GM19099 (cell line): ENCODE data around the gene ARHGAP10.

Experiments
- POLR2A ChIP-seq: IDR thresholded peaks from 3 replicates; pipeline ENCODE4 v1.6.1; 2011; ENCODE audit warnings: low read depth; ENCODE audit not compliant: insufficient read length; ENCODE audit errors: extremely low read depth

Gene ARHGAP10

GRCh38 chr4:147815741-147816140 is 83.9 kb downstream of the ARHGAP10 start:
- no peak for TF ChIP-seq POLR2A

GRCh38 chr4:147816382-147817254 is 84.7 kb downstream of the ARHGAP10 start:
- TF ChIP-seq POLR2A: no peak

- TF ChIP-seq POLR2A: no peak
Observed at GRCh38 chr4:147820975-147821374, 89.1 kb downstream of the ARHGAP10 start.

- no peak for TF ChIP-seq POLR2A
Observed at GRCh38 chr4:147821555-147821954, 89.7 kb downstream of the ARHGAP10 start.

GRCh38 chr4:147822128-147822527 is 90.2 kb downstream of the ARHGAP10 start:
- TF ChIP-seq POLR2A: no peak

GRCh38 chr4:147823130-147823529 is 91.2 kb downstream of the ARHGAP10 start:
- no peak for TF ChIP-seq POLR2A

GRCh38 chr4:147824316-147824715 is 92.4 kb downstream of the ARHGAP10 start:
- TF ChIP-seq POLR2A: no peak

- no peak for TF ChIP-seq POLR2A
Observed at GRCh38 chr4:147824884-147825283, 93.0 kb downstream of the ARHGAP10 start.

GRCh38 chr4:147825451-147826287 is 93.8 kb downstream of the ARHGAP10 start:
- TF ChIP-seq POLR2A: no peak

GRCh38 chr4:147826288-147826646 is 94.4 kb downstream of the ARHGAP10 start:
- no peak for TF ChIP-seq POLR2A

GRCh38 chr4:147828331-147828905 is 96.5 kb downstream of the ARHGAP10 start:
- no peak for TF ChIP-seq POLR2A

- no peak for TF ChIP-seq POLR2A
Observed at GRCh38 chr4:147829401-147830101, 97.7 kb downstream of the ARHGAP10 start.

- TF ChIP-seq POLR2A: no peak
Observed at GRCh38 chr4:147830102-147830463, 98.2 kb downstream of the ARHGAP10 start.

- TF ChIP-seq POLR2A: no peak
Observed at GRCh38 chr4:147830987-147831386, 99.1 kb downstream of the ARHGAP10 start.

- no peak for TF ChIP-seq POLR2A
Observed at GRCh38 chr4:147831551-147832171, 99.8 kb downstream of the ARHGAP10 start.

GRCh38 chr4:147833254-147833653 is 101.4 kb downstream of the ARHGAP10 start:
- no peak for TF ChIP-seq POLR2A
